Measurements from ENCODE around the gene RFLNA. TPM values are rescaled to one million over a fixed set of nuclear protein-coding genes. Genes with fewer than 3 reads are reported as not detected.

RFLNA gene
- total RNA-seq, 1 donor from 2014 or later: 1.0 TPM

GRCh38 chr12:124254126-124254525 is 40.8 kb upstream of the RFLNA start:
- H3K27me3 Mint-ChIP-seq (ENCODE audit: low read depth): peaks cover 34% of the 10 kb centered on the region
- no peak for TF ChIP-seq CTCF (IDR thresholded peaks at IDR 0.05)

GRCh38 chr12:124259154-124260066 is 35.5 kb upstream of the RFLNA start:
- H3K9me3 Mint-ChIP-seq (ENCODE audit: low read depth): no peaks in the 10 kb centered on the region
- H3K4me3 Mint-ChIP-seq (ENCODE audit: unreplicated experiment): no peak overlapping the region
- H3K27me3 Mint-ChIP-seq (ENCODE audit: low read depth): peaks cover 43% of the 10 kb centered on the region
- peaks cover 20% of the 10 kb centered on the region for H3K4me1 Mint-ChIP-seq (ENCODE audit: low read depth)
- TF ChIP-seq CTCF (IDR thresholded peaks at IDR 0.05): no peak
- peaks cover 1% of the 10 kb centered on the region for H3K36me3 Mint-ChIP-seq (ENCODE audit: low read depth)
- H3K27ac Mint-ChIP-seq (ENCODE audit: unreplicated experiment): no peak overlapping the region
- no peak for DNase-seq (ENCODE audit: low spot score)

More at GRCh38 chr12:124254126-124254525, 40.8 kb upstream of the RFLNA start:
- H3K4me1 Mint-ChIP-seq (ENCODE audit: low read depth): peaks cover 12% of the 10 kb centered on the region
- no peak for DNase-seq (ENCODE audit: low spot score)
- no peak overlapping the region for H3K27ac Mint-ChIP-seq (ENCODE audit: unreplicated experiment)
- no peak overlapping the region for H3K4me3 Mint-ChIP-seq (ENCODE audit: unreplicated experiment)
- H3K9me3 Mint-ChIP-seq (ENCODE audit: low read depth): no peaks in the 10 kb centered on the region
- peaks cover 1% of the 10 kb centered on the region for H3K36me3 Mint-ChIP-seq (ENCODE audit: low read depth)

- no peak for DNase-seq (ENCODE audit: low spot score)
- TF ChIP-seq CTCF (IDR thresholded peaks at IDR 0.05): no peak
- Mint-ChIP-seq H3K27me3 (ENCODE audit: low read depth) (peaks cover 39% of the 10 kb centered on the region), H3K4me1 (ENCODE audit: low read depth) (peaks cover 11% of the 10 kb centered on the region), H3K36me3 (ENCODE audit: low read depth) (peaks cover 1% of the 10 kb centered on the region), H3K4me3 (ENCODE audit: unreplicated experiment) (no peak overlapping the region), H3K27ac (ENCODE audit: unreplicated experiment) (no peak overlapping the region), H3K9me3 (ENCODE audit: low read depth) (no peaks in the 10 kb centered on the region)
These were observed 33.0 kb upstream of the RFLNA start for GRCh38 chr12:124261885-124262284.

- Mint-ChIP-seq H3K27ac (ENCODE audit: unreplicated experiment) (no peak overlapping the region), H3K4me1 (ENCODE audit: low read depth) (peaks cover 7% of the 10 kb centered on the region), H3K36me3 (ENCODE audit: low read depth) (no peaks in the 10 kb centered on the region), H3K27me3 (ENCODE audit: low read depth) (peaks cover 23% of the 10 kb centered on the region), H3K9me3 (ENCODE audit: low read depth) (no peaks in the 10 kb centered on the region), H3K4me3 (ENCODE audit: unreplicated experiment) (no peak overlapping the region)
- no peak for DNase-seq (ENCODE audit: low spot score)
- no peak for TF ChIP-seq CTCF (IDR thresholded peaks at IDR 0.05)
These were observed 30.7 kb upstream of the RFLNA start for GRCh38 chr12:124264089-124264795.

- peaks cover 18% of the 10 kb centered on the region for H3K27me3 Mint-ChIP-seq (ENCODE audit: low read depth)
- peaks cover under 1% of the 10 kb centered on the region for H3K4me1 Mint-ChIP-seq (ENCODE audit: low read depth)
- TF ChIP-seq CTCF (IDR thresholded peaks at IDR 0.05): no peak
- no peaks in the 10 kb centered on the region for H3K9me3 Mint-ChIP-seq (ENCODE audit: low read depth)
- no peak overlapping the region for H3K27ac Mint-ChIP-seq (ENCODE audit: unreplicated experiment)
- no peak overlapping the region for H3K4me3 Mint-ChIP-seq (ENCODE audit: unreplicated experiment)
- no peaks in the 10 kb centered on the region for H3K36me3 Mint-ChIP-seq (ENCODE audit: low read depth)
- no peak for DNase-seq (ENCODE audit: low spot score)
These were observed 30.0 kb upstream of the RFLNA start for GRCh38 chr12:124264879-124265278.

All from chondrocyte (in vitro differentiated cells).